ENCODE measurements around the gene MEOX1. TPM values are rescaled to one million over a fixed set of nuclear protein-coding genes. Genes with fewer than 3 reads are reported as not detected.
"Not testable (repeated sequence)": the region's sequence is repeated elsewhere in the genome, so short reads cannot be mapped to it uniquely, and the experiment has no call there.

Gene MEOX1
- total RNA-seq, 1 experiment from 2014 or later: 0.21 TPM

DNA sequence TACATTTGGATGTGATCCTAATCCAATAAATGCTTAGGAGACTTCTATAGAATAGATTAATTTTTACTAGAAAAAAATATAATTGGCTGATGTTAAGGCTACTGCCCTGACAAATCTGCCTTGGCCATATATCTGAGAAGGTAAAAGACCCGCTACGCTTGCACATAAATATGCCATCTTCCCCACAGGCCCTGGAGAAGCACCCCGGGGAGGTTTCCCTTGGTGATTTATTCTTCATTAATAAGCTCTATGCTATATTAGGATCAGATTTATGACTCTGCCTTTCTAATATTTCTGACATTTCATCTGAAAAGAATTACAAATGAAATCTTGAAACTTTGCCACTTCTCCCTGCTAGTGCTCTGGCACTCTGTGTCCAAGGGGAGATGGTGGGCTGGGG lies 27.4 kb upstream of the MEOX1 start:
- ChIA-PET CTCF (interaction anchor here (0.6 kb wide), 1 partner anchor 70 kb away, joined by 11 read pairs; no protein-coding TSS in a partner anchor), POLR2A (interaction anchor here (0.7 kb wide), 1 partner anchor 54 kb away, joined by 3 read pairs; no protein-coding TSS in a partner anchor)
- Histone ChIP-seq H3K4me1 (ENCODE audit: control insufficient read depth, insufficient read depth, low read length) (no peaks in the 10 kb centered on the region), H3K36me3 (ENCODE audit: control insufficient read depth, insufficient read depth, low read length) (no peaks in the 10 kb centered on the region), H3K9me3 (ENCODE audit: control insufficient read depth, insufficient read depth, low read depth, low read length) (no peaks in the 10 kb centered on the region), H3K27ac (ENCODE audit: low read length) (no peak overlapping the region), H3K4me3 (ENCODE audit: low read depth in 2 of 2, low read length in 2 of 2) (no peak overlapping the region), H3K27me3 (ENCODE audit: control insufficient read depth, insufficient read depth, low read length) (no peaks in the 10 kb centered on the region)
- no TSS peak for BruUV-seq (replicated peaks)
- TF ChIP-seq SIN3A (IDR thresholded peaks at IDR 0.05; ENCODE audit: borderline replicate concordance, insufficient read depth, low read depth, low read length) (no peak), POLR2AphosphoS5 (IDR thresholded peaks at IDR 0.05; ENCODE audit: low read depth, low read length) (no peak), TCF7L2 (IDR thresholded peaks at IDR 0.05; ENCODE audit: low read depth, low read length) (no peak)
- TF ChIP-seq, protein P1, sequence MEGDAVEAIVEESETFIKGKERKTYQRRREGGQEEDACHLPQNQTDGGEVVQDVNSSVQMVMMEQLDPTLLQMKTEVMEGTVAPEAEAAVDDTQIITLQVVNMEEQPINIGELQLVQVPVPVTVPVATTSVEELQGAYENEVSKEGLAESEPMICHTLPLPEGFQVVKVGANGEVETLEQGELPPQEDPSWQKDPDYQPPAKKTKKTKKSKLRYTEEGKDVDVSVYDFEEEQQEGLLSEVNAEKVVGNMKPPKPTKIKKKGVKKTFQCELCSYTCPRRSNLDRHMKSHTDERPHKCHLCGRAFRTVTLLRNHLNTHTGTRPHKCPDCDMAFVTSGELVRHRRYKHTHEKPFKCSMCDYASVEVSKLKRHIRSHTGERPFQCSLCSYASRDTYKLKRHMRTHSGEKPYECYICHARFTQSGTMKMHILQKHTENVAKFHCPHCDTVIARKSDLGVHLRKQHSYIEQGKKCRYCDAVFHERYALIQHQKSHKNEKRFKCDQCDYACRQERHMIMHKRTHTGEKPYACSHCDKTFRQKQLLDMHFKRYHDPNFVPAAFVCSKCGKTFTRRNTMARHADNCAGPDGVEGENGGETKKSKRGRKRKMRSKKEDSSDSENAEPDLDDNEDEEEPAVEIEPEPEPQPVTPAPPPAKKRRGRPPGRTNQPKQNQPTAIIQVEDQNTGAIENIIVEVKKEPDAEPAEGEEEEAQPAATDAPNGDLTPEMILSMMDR (IDR thresholded peaks at IDR 0.05): no peak
- TF ChIP-seq, protein P2, sequence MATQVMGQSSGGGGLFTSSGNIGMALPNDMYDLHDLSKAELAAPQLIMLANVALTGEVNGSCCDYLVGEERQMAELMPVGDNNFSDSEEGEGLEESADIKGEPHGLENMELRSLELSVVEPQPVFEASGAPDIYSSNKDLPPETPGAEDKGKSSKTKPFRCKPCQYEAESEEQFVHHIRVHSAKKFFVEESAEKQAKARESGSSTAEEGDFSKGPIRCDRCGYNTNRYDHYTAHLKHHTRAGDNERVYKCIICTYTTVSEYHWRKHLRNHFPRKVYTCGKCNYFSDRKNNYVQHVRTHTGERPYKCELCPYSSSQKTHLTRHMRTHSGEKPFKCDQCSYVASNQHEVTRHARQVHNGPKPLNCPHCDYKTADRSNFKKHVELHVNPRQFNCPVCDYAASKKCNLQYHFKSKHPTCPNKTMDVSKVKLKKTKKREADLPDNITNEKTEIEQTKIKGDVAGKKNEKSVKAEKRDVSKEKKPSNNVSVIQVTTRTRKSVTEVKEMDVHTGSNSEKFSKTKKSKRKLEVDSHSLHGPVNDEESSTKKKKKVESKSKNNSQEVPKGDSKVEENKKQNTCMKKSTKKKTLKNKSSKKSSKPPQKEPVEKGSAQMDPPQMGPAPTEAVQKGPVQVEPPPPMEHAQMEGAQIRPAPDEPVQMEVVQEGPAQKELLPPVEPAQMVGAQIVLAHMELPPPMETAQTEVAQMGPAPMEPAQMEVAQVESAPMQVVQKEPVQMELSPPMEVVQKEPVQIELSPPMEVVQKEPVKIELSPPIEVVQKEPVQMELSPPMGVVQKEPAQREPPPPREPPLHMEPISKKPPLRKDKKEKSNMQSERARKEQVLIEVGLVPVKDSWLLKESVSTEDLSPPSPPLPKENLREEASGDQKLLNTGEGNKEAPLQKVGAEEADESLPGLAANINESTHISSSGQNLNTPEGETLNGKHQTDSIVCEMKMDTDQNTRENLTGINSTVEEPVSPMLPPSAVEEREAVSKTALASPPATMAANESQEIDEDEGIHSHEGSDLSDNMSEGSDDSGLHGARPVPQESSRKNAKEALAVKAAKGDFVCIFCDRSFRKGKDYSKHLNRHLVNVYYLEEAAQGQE (IDR thresholded peaks at IDR 0.05; ENCODE audit: insufficient read depth in 1 of 2, low read depth in 2 of 2, low read length in 1 of 2): no peak
- intact Hi-C loops (cut with micrococcal nuclease; ENCODE audit: unreplicated experiment): no loop called here
- ATAC-seq (no peak), DNase-seq (ENCODE audit: low read depth, low spot score) (no peak)
- in situ Hi-C loops (cut with HindIII; ENCODE audit: low pct_unique_long_range_greater_than_20kb, low sequenced_read_pairs): no loop called here

DNA sequence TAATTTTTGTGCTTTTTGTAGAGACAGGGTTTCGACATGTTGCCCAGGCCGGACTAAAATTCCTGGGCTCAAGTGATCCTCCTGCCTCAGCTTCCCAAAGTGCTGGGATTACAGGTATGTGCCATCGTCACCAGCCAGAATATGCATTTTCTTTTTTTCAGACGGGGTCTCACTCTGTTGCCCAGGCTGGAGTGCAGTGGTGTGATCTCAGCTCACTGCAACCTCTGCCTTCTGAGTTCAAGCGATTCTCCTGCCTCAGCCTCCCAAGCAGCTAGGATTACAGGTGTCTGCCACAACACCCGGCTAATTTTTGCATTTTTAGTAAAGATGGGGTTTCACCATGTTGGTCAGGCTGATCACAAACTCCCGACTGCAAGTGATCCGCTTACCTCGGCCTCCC lies 25.2 kb upstream of the MEOX1 start:
- H3K9me3 ChIP-seq (ENCODE audit: control insufficient read depth, insufficient read depth, low read depth, low read length); H3K27ac ChIP-seq (ENCODE audit: low read length); H3K27me3 ChIP-seq (ENCODE audit: control insufficient read depth, insufficient read depth, low read length); H3K4me1 ChIP-seq (ENCODE audit: control insufficient read depth, insufficient read depth, low read length); H3K4me3 ChIP-seq (ENCODE audit: low read depth in 2 of 2, low read length in 2 of 2); H3K36me3 ChIP-seq (ENCODE audit: control insufficient read depth, insufficient read depth, low read length); intact Hi-C loops (cut with micrococcal nuclease; ENCODE audit: unreplicated experiment); BruUV-seq (replicated peaks); ATAC-seq; POLR2A ChIA-PET; DNase-seq (ENCODE audit: low read depth, low spot score); in situ Hi-C loops (cut with HindIII; ENCODE audit: low pct_unique_long_range_greater_than_20kb, low sequenced_read_pairs): not testable (repeated sequence)
- CTCF ChIA-PET: interaction anchor here (0.6 to 1.0 kb wide), 2 partner anchors 13 to 72 kb away, joined by 3 to 4 read pairs; partner anchors contain the start of gene SOST

DNA sequence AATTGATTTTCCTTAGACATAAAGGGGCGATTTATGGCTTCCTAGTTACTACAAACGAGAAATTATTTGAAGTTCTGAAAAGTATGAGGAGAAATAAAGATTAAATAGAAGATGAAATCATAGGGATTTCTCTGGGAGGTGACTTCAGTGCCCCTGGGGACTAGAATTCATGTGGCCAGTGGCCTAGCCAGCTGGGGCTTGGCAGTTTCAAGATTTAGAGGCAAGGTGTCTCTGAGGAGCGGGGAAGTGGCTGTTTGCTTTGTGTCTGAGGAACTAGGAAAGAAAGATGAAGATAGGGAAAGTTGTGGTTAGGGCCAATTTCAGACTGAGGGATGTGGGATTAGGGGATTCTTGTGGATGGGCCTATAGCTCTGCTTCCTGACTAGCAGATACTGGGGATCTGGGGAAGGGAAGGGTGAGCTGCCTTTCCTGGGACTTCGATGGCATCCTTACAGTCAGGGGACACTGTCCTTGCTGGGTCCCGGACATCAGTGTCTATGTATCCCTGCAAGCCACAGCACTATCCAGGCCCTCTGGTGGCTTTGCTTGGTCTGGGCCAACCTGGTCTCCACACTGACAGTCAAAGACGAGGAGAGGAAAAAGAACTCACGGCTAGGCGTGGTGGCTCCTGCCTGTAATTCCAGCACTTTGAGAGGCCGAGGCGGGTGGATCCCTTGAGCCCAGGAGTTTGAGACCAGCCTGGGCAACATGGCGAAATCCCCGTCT lies 22.4 kb upstream of the MEOX1 start:
- no TSS peak for BruUV-seq (replicated peaks)
- H3K4me3 ChIP-seq (ENCODE audit: low read depth in 2 of 2, low read length in 2 of 2): no peak overlapping the region
- H3K9me3 ChIP-seq (ENCODE audit: control insufficient read depth, insufficient read depth, low read depth, low read length): no peaks in the 10 kb centered on the region
- ChIA-PET CTCF (no interaction called here), POLR2A (no interaction called here)
- H3K36me3 ChIP-seq (ENCODE audit: control insufficient read depth, insufficient read depth, low read length): no peaks in the 10 kb centered on the region
- TF ChIP-seq POLR2AphosphoS5 (IDR thresholded peaks at IDR 0.05; ENCODE audit: low read depth, low read length): no peak
- no peak for TF ChIP-seq TCF7L2 (IDR thresholded peaks at IDR 0.05; ENCODE audit: low read depth, low read length)
- TF ChIP-seq, protein P1 (IDR thresholded peaks at IDR 0.05): no peak
- TF ChIP-seq, protein P2 (IDR thresholded peaks at IDR 0.05; ENCODE audit: insufficient read depth in 1 of 2, low read depth in 2 of 2, low read length in 1 of 2): no peak
- no peak for TF ChIP-seq SIN3A (IDR thresholded peaks at IDR 0.05; ENCODE audit: borderline replicate concordance, insufficient read depth, low read depth, low read length)
- in situ Hi-C loops (cut with HindIII; ENCODE audit: low pct_unique_long_range_greater_than_20kb, low sequenced_read_pairs): no loop called here
- ATAC-seq: no peak
- intact Hi-C loops (cut with micrococcal nuclease; ENCODE audit: unreplicated experiment): no loop called here
- no peak for DNase-seq (ENCODE audit: low read depth, low spot score)
- H3K4me1 ChIP-seq (ENCODE audit: control insufficient read depth, insufficient read depth, low read length): no peaks in the 10 kb centered on the region
- H3K27me3 ChIP-seq (ENCODE audit: control insufficient read depth, insufficient read depth, low read length): no peaks in the 10 kb centered on the region
- H3K27ac ChIP-seq (ENCODE audit: low read length): no peak overlapping the region

All from Panc1 (cell line).